CD1c-positive myeloid dendritic cell (primary cell): ENCODE data around the gene IGFBP6.

Experiments
- DNase-seq: peaks from one replicate; pipeline ENCODE4 v3.0.0-alpha.2; 2016; ENCODE audit errors: extremely low spot score

Gene IGFBP6

DNA sequence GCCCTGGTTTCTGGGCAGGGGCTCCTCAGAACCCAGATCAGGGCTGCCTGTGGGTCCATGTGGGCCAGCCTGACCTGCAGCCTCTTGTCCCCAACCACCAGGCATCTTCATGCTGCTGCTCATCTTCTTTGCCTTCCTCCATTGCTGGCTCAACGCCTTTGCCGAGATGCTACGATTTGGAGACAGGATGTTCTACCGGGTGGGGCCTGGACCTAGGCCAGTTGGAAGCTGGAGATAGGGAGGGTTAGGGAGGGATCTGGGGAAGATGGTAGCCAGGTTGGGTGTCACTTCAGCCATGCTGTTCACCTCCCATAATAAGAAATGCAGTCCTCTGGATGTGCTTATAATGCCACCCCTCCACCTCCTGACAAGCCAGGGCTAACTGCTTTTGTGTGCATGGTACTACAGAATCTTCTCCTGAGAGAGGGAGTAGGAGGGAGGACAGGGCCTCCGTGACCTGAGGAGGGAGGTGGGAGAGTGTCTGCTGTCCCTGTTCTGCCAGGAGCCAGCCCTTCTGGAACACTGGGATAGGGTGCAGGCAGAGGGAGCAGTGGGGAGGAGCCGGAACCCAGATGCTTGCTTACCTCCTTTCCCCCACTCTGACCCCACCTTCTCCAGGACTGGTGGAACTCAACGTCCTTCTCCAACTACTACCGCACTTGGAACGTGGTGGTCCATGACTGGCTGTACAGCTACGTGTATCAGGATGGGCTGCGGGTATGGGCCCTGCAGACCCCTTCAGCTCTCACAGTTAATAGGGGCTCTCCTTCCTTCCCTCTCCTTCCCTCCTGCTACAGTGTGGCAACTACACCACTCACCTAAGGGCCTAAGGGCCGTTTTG, 23.4 kb downstream of the IGFBP6 start:
- no peak for DNase-seq

DNA sequence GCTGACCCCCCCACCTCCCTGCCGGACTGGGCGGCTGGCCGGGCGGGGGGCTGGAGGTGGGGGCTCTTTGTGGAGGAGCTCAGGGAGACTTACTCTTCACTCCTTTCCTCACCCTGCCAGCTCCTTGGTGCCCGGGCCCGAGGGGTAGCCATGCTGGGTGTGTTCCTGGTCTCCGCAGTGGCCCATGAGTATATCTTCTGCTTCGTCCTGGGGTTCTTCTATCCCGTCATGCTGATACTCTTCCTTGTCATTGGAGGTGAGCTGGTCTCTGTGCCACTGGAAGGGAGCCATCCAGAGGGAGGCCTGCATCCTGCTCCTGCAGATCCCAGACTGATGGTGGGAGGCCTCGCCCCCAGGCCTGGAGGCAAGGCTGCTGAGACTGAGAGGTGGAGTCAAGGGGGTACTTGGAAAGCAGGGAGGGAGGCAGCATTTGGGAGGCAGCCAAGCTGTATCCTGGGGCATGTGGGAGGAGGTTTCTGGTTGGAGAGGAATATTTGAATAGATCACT, 25.5 kb downstream of the IGFBP6 start:
- DNase-seq: no peak

DNA sequence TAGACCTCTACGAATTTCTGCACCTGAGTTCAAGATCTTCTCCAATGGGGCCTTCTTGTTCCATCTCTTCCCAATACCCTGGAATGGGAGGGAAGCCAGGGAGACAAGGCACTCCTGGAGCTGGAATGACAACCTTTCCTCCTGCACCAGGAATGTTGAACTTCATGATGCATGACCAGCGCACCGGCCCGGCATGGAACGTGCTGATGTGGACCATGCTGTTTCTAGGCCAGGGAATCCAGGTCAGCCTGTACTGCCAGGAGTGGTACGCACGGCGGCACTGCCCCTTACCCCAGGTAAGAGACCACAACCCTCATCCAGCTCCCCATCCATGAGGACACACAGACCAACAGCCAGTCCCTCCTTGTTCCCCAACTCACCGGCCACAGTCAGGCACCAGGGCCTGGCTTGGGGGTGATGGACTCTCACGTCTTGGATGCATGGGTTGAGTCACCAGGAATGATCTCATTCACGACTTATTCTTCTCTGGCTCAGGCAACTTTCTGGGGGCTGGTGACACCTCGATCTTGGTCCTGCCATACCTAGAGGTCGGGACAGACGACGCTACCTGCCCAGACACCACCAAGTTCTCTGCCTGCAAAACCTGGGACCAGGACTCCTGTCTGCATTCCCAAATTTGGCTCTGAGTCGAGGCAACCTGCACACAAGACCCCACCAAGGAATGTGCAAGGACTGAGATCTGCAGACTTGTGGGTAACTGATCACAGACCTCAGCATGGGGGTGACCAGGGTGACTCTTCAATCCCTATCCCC, 26.3 kb downstream of the IGFBP6 start:
- DNase-seq: no peak

DNA sequence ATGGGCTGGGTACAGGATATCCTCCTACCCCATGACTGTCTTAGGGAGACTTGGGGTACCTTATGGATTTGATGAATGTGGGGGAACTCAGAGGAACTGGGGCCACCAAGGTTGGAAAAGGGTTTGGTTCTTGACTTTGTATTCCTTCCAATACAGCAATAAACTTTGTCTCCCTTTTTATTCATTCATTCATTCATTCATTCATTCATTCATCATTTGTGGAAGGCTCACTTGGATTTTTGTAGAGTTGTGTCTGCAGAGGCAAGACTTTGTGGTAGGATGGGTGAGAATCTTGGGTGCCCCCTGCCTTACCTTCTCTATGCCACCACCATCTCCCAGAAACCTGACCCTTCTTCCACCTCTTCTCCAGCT, 26.9 kb downstream of the IGFBP6 start:
- DNase-seq: no peak

DNA sequence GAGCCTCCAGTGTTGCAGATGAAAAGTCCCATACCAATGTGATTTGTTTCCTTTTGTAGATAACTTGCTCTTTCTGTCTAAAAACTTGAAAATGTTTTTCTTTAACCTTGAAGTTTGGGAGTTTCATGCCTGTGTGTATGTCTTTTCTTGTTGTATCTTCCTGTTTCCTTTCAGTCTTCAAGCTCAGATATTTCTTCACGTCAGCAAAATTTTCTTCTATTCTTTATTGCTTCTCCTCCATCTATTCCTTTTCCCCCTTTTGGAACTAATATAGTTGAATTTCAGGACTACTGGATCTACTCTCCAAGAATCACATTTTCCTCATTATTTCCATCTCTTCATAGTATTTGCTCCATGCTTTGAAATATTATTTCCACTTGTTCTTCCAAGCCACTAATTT, 29.7 kb downstream of the IGFBP6 start:
- no peak for DNase-seq

DNA sequence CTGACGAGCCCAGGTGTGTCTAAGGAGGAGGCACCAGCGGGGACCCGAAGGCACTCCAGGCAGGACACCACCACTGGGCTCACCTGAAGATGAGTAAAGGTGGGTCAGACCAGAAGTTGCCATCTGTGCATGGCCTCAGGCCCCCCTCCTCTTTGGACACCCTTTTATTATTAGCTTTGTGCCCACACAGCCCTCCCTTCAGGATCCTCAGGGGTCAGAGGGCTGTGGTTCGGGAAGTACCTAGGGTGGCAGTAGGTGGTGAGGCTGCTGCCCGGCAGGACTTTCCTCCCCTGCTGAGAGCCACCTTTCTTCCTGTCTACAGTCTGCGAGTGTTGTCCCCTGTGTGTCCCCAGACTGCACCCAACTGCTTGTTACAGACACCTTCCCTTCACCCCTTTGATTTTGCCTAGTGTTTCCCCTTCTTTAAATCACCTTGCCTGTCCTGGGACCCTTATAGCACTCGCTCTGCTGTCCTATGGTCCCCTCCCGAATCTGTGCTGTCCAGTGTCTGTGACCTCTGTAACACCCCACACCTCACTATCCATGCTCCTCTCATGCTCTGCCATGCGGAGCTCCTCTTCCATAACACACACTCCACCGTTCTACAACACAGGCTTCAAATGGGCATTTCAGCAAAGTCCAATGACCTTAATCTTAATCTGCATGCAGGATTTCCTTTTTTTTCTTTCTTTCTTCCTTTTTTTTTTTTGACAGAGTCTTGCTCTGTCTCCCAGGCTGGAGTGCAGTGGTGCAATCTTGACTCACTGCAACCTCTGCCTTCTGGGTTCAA, 31.5 kb downstream of the IGFBP6 start:
- no peak for DNase-seq

DNA sequence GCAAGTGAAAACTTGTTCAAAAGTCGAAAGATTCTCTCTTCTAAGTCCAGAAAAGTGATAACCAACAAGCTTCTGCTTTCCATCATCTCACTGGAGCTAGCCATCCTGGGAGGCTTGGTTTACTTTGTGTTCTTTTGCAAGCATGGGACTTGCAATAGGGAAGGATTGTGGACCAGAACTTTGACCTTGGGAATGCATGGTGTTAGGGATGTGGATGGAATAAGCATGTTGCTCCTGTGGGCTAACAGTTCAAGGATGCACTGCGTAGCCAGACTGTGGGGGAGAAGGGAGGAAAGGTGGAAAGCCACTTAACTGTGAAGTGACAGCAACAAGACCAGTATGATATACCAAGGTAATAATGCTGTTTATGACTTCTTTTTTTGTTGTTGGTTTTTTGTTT, 34.4 kb downstream of the IGFBP6 start:
- no peak for DNase-seq

DNA sequence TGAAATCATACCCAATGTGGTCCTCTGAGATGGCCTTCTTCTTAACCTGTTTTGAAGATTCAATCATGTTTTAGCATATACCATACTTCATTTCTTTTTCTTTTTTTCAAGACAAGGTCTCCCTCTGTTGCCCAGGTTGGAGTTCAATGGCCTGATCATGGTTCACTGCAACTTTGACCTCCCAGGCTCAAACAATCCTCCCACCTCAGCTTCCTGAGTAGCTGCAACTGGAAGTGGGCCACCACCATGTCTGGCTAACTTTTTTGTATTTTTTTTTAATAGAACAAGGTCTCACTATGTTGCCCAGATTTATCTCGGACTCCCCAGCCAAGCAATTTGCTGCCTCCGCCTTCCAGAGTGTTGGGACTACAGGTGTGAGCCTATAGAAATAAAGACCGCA, 36.3 kb downstream of the IGFBP6 start:
- no peak for DNase-seq

DNA sequence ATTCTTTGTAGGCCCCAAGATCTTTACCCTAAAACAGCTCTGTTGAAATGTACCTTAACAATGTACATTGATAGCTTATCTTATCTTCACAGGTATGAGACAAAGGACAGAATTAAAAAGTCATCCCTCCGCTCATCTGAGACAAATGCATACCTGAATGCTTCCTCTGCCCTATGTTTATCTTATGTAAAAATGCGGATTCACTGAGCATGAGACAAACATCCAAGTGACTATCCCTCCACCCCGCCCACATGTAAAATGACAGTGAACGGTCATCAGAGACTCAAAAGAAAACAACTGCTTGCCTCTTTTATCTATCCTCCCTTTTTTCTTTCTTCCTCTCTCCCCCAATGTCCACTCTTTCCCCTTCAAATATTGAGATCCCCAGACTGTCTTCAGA, 45.9 kb downstream of the IGFBP6 start:
- no peak for DNase-seq

DNA sequence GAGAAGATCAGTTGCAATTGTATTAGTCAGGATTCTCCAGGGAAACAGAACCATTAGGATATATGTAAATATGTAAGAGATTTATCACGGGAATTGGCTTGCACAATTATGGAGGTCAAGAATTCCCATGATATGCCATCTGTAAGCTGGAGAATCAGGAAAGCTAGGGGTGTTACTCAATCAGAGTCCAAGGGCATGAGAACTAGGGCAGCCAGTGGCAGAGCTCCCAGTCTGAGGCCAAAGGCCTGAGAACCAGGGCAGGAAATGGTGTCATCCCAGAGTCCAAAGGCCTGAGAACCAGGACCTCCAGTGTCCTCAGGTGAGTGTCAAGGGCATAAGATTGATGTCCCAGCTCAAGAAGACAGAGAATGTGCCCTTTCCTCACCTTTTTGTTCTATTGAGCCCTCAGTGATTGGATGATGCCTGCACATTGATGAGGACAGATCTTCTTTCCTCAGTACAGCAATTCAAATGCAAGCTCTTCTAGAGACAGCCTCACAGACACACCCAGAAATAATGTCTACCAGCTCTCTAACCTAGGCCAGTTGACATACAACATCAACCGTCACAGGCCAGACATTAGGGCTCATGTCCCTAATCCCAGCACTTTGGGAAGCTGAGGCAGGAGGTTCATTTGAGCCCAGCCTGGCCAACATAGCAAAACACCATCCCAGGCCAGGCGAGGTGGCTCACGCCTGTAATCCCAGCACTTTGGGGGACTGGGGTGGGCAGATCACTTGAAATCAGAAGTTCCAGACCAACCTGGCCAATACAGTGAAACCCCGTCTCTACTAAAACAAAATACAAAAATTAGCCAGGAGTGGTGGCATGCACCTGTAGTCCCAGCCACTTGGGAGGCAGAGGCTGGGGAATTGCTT, 48.2 kb downstream of the IGFBP6 start:
- DNase-seq: no peak

DNA sequence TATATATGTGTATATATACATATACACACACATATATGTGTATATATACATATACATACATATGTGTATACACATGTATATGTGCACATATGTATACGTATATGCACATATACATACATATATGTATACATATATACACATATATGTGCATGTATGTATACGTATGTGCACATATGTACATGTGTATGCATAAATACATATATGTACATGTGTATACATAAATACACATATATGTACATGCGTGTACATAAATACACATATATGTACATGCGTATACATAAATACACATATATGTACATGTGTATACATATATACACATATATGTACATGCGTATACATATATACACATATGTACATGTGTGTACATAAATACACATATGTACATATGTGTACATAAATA, 49.7 kb downstream of the IGFBP6 start:
- no peak for DNase-seq

DNA sequence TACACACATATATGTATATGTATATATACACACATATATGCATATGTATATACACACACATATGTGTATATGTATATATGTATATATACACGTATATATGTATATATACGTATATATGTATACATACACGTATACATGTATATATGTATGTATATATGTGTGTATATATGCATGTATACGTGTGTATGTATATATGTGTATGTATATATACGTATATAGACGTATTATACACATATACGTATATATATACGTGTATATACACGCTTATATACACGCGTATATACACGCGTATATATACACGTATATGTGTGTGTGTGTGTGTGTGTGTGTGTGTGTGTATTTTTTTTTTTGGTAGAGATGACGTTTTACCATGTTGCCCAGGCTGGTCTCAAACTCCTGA, 50.2 kb downstream of the IGFBP6 start:
- DNase-seq: no peak

DNA sequence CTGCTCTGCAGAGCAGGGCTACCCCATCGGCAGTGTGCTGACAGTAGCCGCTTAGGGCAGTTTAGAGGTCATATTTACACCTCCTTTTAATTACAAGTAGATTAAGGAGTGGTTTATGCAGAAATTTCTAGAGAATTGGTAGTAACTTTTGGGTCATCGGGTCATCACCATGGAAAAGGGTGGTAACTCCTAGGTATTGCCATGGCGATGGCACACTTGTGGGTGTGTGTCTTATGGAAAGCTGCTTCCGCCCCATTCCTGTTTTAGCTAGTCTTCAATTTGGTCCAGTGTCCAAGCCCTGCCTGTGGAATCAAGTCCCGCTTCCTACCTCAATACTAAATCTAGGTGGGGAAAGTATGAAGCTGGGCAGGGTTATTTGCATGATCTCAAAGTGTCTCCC, 53.6 kb downstream of the IGFBP6 start:
- no peak for DNase-seq
